GM12864 (cell line): Measurements from ENCODE around the gene DUSP3.

ENCODE experiments used
- DNase-seq: peaks from one replicate; pipeline ENCODE4 v3.0.0-alpha.2; 2011; ENCODE audit warnings: low read depth
- H3K4me3 ChIP-seq: 2 replicates; pipeline ENCODE4 v1.5.1; 2011; ENCODE audit warnings: mild to moderate bottlenecking, low read depth, low read length, control low read depth
- TF ChIP-seq, protein P1 (sequence below): IDR thresholded peaks from 2 replicates; pipeline ENCODE4 v1.5.1; 2011; ENCODE audit warnings: low read depth, mild to moderate bottlenecking, moderate library complexity, low read length, control low read depth, inconsistent platforms; ENCODE audit errors: missing control alignments

Gene DUSP3

GRCh38 chr17:43779145-43780125 lies 658 bp upstream of the DUSP3 start:
- peak overlapping the region; percentile 80 for H3K4me3 ChIP-seq
- no peak for DNase-seq
- TF ChIP-seq, protein P1, sequence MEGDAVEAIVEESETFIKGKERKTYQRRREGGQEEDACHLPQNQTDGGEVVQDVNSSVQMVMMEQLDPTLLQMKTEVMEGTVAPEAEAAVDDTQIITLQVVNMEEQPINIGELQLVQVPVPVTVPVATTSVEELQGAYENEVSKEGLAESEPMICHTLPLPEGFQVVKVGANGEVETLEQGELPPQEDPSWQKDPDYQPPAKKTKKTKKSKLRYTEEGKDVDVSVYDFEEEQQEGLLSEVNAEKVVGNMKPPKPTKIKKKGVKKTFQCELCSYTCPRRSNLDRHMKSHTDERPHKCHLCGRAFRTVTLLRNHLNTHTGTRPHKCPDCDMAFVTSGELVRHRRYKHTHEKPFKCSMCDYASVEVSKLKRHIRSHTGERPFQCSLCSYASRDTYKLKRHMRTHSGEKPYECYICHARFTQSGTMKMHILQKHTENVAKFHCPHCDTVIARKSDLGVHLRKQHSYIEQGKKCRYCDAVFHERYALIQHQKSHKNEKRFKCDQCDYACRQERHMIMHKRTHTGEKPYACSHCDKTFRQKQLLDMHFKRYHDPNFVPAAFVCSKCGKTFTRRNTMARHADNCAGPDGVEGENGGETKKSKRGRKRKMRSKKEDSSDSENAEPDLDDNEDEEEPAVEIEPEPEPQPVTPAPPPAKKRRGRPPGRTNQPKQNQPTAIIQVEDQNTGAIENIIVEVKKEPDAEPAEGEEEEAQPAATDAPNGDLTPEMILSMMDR: no peak

- no peak for DNase-seq
- TF ChIP-seq, protein P1: no peak
- H3K4me3 ChIP-seq: no peak overlapping the region
These were observed 4.2 kb downstream of the DUSP3 start for GRCh38 chr17:43774304-43775250.

- DNase-seq: no peak
- no peak overlapping the region for H3K4me3 ChIP-seq
- TF ChIP-seq, protein P1: no peak
These were observed 5.7 kb downstream of the DUSP3 start for GRCh38 chr17:43772877-43773648.

DNA sequence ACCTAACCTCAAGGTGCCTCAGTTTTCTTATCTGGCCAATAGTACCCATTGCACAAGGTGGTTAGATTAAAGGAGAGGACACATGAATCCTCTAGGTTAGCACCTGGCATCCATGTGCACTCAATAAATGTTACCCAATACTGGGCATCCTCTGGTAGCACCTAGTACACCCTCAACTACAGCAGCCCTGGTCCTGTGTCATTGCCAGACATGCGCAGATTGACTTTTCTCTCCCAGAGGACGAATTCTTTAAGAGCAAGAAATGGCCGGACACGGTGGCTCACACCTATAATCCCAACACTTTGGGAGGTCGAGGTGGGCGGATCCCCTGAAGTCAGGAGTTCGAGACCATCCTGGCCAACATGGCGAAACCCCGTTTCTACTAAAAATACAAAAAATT lies 7.3 kb downstream of the DUSP3 start:
- no peak for DNase-seq
- H3K4me3 ChIP-seq: no peak overlapping the region
- TF ChIP-seq, protein P1: no peak

GRCh38 chr17:43770957-43771356 lies 7.8 kb downstream of the DUSP3 start:
- TF ChIP-seq, protein P1: no peak
- DNase-seq: no peak
- H3K4me3 ChIP-seq: no peak overlapping the region

GRCh38 chr17:43769859-43770258 lies 8.9 kb downstream of the DUSP3 start:
- TF ChIP-seq, protein P1: no peak
- H3K4me3 ChIP-seq: no peak overlapping the region
- DNase-seq: no peak
